Activated naive CD4-positive, alpha-beta T cell treated with anti-CD3 and anti-CD28 coated beads, Interleukin-2, amount 10 ng/mL, durations not matched to agents 7 days and 5 days (primary cell): Measurements from ENCODE around the gene PPY.
"Not testable (repeated sequence)": the region's sequence is repeated elsewhere in the genome, so short reads cannot be mapped to it uniquely, and the experiment has no call there.

ENCODE experiments used
- CTCF ChIA-PET: fragments of 350-600 bp; sonication (Branson Sonifier 250); formaldehyde crosslinking; loops from one replicate; lab custom pipeline; 2021; ENCODE audit warnings: antibody characterized with exemption; lab: Charles Lee
- DNase-seq: peaks from one replicate; pipeline ENCODE4 v3.0.0-alpha.2; 2020
- H3K27ac Mint-ChIP-seq: one replicate; pipeline ENCODE4 v1.8.0; 2021; ENCODE audit warnings: mild to moderate bottlenecking, moderate library complexity, mixed read lengths
- H3K27me3 Mint-ChIP-seq: one replicate; pipeline ENCODE4 v1.8.0; 2021; ENCODE audit warnings: mild to moderate bottlenecking, mixed read lengths
- H3K36me3 Mint-ChIP-seq: one replicate; pipeline ENCODE4 v1.8.0; 2021; ENCODE audit warnings: mixed read lengths
- H3K4me1 Mint-ChIP-seq: one replicate; pipeline ENCODE4 v1.8.0; 2021; ENCODE audit warnings: mixed read lengths
- H3K4me3 Mint-ChIP-seq: one replicate; pipeline ENCODE4 v1.8.0; 2021; ENCODE audit warnings: mild to moderate bottlenecking, moderate library complexity, mixed read lengths
- H3K9me3 Mint-ChIP-seq: one replicate; pipeline ENCODE4 v1.8.0; 2021; ENCODE audit warnings: mixed read lengths

Gene PPY

GRCh38 chr17:43952724-43953666 is 10.7 kb upstream of the PPY start:
- Mint-ChIP-seq H3K9me3 (no peaks in the 10 kb centered on the region), H3K4me3 (no peak overlapping the region), H3K36me3 (no peaks in the 10 kb centered on the region), H3K27ac (no peak overlapping the region), H3K27me3 (peaks cover 83% of the 10 kb centered on the region), H3K4me1 (peaks cover 5% of the 10 kb centered on the region)
- DNase-seq, result peak; percentile 31
- CTCF ChIA-PET, result no interaction called here

DNA sequence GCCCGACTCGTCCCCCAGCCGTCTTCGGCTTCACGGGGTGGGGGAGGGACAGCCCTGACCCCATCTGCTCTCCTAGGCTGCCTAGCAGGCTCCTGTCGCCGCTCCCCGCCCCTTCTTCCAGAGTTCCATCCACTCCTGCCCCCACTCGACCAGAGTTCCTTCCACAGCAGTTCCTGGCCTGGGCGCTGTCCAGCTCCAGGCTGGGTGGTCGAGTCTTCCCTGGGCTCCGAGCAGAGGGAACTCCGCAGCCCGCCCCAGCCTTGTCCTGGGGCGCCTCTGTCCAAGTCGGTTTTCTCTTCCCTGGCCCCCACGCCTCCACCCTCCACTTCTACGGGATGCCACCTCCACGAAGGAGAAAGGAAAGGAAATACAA is 10.1 kb upstream of the PPY start:
- peaks cover 85% of the 10 kb centered on the region for H3K27me3 Mint-ChIP-seq
- peak overlapping the region; percentile 37 for H3K27ac Mint-ChIP-seq
- H3K36me3 Mint-ChIP-seq, result no peaks in the 10 kb centered on the region
- peaks cover 9% of the 10 kb centered on the region for H3K4me1 Mint-ChIP-seq
- H3K9me3 Mint-ChIP-seq, result no peaks in the 10 kb centered on the region
- no peak for DNase-seq
- H3K4me3 Mint-ChIP-seq, result no peak overlapping the region
- CTCF ChIA-PET, result no interaction called here

DNA sequence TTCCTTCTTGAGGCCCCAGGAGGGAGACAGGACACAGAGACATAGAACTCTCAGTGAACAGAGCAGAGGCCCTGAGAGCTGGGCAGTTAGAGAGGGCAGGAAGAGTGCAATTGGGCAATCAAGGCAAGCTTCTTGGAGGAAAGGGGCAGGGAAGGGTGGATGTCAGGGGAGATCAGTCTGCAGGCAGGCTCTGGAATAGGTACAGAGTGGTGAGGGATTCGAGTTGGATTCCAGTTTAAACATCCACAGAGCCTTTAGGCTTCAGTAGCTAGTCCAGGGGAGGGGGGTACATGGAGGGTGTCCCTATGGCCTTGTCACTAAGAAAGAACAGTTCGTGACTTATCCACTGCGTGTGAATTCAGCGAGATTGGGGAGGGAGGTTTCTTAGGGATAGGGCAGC is 9.5 kb upstream of the PPY start:
- no peak for DNase-seq
- peaks cover 10% of the 10 kb centered on the region for H3K4me1 Mint-ChIP-seq
- no peaks in the 10 kb centered on the region for H3K9me3 Mint-ChIP-seq
- H3K4me3 Mint-ChIP-seq, result no peak overlapping the region
- CTCF ChIA-PET, result interaction anchor here (1.4 kb wide), 1 partner anchor 89 kb away, joined by 3 read pairs; no protein-coding TSS in a partner anchor
- no peaks in the 10 kb centered on the region for H3K36me3 Mint-ChIP-seq
- no peak overlapping the region for H3K27ac Mint-ChIP-seq
- H3K27me3 Mint-ChIP-seq, result peaks cover 90% of the 10 kb centered on the region

- peaks cover 80% of the 10 kb centered on the region for H3K27me3 Mint-ChIP-seq
- peaks cover 10% of the 10 kb centered on the region for H3K4me1 Mint-ChIP-seq
- H3K27ac Mint-ChIP-seq, result no peak overlapping the region
- DNase-seq, result no peak
- CTCF ChIA-PET, result interaction anchor here (1.4 kb wide), 1 partner anchor 91 kb away, joined by 3 read pairs; no protein-coding TSS in a partner anchor
- H3K36me3 Mint-ChIP-seq, result no peaks in the 10 kb centered on the region
- no peaks in the 10 kb centered on the region for H3K9me3 Mint-ChIP-seq
- H3K4me3 Mint-ChIP-seq, result no peak overlapping the region
These were observed 8.3 kb upstream of the PPY start for GRCh38 chr17:43950554-43950953.

DNA sequence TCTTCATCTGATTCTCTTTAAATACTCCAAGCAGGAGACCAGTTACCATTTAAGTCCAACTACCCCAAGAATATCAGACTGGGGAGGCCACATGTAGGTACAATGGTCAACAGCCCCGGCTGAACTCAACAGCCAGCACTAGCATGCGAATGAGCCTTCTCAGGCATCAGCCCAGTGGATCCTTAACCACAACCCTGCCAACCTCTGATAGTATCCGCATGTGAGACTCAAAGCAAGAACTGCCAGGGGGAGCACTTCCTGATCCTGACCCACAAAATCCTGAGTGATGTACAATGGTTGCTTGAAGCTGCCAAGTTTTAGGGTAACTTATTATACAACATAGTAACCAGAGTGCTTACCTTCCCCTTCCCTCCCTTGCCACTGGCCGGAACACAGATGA is 7.5 kb upstream of the PPY start:
- Mint-ChIP-seq H3K4me3 (no peak overlapping the region), H3K36me3 (no peaks in the 10 kb centered on the region), H3K9me3 (no peaks in the 10 kb centered on the region), H3K4me1 (peaks cover 10% of the 10 kb centered on the region), H3K27ac (no peak overlapping the region), H3K27me3 (peaks cover 73% of the 10 kb centered on the region)
- no peak for DNase-seq
- CTCF ChIA-PET, result no interaction called here

DNA sequence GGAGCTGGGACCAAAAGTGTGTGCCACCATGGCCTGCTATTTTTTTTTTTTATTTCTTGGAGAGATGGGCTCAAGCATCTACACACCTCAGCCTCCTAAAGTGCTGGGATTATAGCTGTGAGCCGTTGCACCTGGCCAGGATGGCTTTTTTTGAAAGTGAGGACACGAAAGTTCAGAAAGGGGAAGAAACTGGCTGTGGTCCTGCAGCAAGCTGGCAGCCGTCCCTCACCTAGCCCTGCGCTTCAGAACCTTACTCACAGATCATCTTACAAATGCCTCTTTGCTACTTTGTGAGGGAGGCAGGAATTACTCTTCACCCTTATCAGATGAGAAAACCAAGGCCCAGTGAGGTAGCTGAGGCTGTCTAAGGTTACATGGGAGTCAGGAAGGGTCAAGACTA is 4.5 kb upstream of the PPY start:
- CTCF ChIA-PET, result interaction anchor here (1.0 to 5.7 kb wide), 4 partner anchors 21 to 95 kb away, joined by 3 to 59 read pairs (median 30); no protein-coding TSS in a partner anchor
- H3K4me1 Mint-ChIP-seq, result peaks cover 7% of the 10 kb centered on the region
- peaks cover 52% of the 10 kb centered on the region for H3K27me3 Mint-ChIP-seq
- no peaks in the 10 kb centered on the region for H3K36me3 Mint-ChIP-seq
- no peak for DNase-seq
- H3K4me3 Mint-ChIP-seq, result no peak overlapping the region
- no peak overlapping the region for H3K27ac Mint-ChIP-seq
- no peaks in the 10 kb centered on the region for H3K9me3 Mint-ChIP-seq

DNA sequence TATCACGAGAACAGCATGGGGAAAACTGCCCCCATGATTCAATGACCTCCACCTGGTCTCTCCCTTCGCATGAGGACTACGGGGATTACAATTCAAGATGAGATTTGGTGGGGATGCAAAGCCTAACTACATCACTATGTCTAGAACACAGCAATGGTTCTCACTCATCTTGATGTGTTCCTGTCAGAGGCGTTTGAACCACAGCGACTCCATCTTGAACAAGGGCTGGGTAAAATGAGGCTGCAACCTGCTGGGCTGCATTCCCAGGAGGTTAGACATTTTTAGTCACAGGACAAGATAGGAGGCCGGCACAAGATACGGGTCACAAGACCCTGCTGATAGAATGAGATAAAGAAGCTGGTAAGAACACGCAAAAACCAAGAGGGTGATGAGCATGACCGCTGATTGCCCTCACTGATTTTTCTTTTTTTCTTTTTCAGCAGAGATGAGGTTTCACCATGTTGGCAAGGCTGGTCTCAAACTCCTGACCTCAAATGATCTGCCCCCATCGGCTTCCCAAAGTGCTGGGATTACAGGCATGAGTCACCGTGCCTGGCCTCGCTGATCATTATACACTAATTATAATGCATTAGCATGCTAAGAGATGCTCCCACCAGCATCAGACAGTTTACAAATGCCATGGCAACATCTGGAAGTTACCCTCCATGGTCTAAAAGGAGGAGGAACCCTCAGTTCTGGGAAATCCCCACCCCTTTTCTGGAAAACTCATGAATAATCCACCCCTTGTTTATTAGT is 3.0 kb upstream of the PPY start:
- no peaks in the 10 kb centered on the region for H3K9me3 Mint-ChIP-seq
- no peaks in the 10 kb centered on the region for H3K36me3 Mint-ChIP-seq
- DNase-seq, result no peak
- peaks cover 7% of the 10 kb centered on the region for H3K4me1 Mint-ChIP-seq
- CTCF ChIA-PET, result interaction anchor here (1.3 to 5.7 kb wide), 9 partner anchors 10 to 223 kb away, joined by 3 to 59 read pairs (median 12); no protein-coding TSS in a partner anchor
- H3K4me3 Mint-ChIP-seq, result no peak overlapping the region
- H3K27ac Mint-ChIP-seq, result no peak overlapping the region
- peaks cover 47% of the 10 kb centered on the region for H3K27me3 Mint-ChIP-seq

DNA sequence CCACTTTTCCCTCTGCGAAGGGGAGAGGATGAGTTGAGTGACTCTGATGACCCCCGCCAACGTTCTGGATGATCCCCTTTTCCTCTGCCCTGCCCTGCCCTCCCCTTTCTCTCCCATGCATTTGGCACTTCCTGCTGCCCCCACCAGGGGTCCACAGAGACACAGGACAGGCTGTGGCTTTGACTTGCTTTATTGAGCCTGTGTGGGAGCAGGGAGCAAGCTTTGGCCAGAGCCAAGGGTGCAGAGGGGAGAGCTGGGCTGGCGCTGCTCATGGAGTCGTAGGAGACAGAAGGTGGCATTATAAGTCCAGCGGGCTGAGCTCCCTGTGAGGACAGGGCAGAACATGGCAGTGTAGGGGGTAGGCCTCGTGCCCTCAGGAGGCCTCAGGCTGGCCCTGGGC is 1.6 kb downstream of the PPY start:
- Mint-ChIP-seq H3K27me3 (peaks cover 54% of the 10 kb centered on the region), H3K9me3 (no peaks in the 10 kb centered on the region), H3K27ac (peak overlapping the region; percentile 33), H3K4me1 (peaks cover 16% of the 10 kb centered on the region), H3K4me3 (no peak overlapping the region), H3K36me3 (no peaks in the 10 kb centered on the region)
- DNase-seq, result peak; percentile 44
- CTCF ChIA-PET, result interaction anchor here (1.2 kb wide), 1 partner anchor 100 kb away, joined by 4 read pairs; no protein-coding TSS in a partner anchor

GRCh38 chr17:43939886-43940285 is 2.4 kb downstream of the PPY start:
- Mint-ChIP-seq H3K4me3 (no peak overlapping the region), H3K9me3 (no peaks in the 10 kb centered on the region), H3K4me1 (peaks cover 16% of the 10 kb centered on the region), H3K27me3 (peaks cover 54% of the 10 kb centered on the region), H3K27ac (no peak overlapping the region), H3K36me3 (no peaks in the 10 kb centered on the region)
- CTCF ChIA-PET, result interaction anchor here (1.0 to 2.0 kb wide), 3 partner anchors 16 to 101 kb away, joined by 3 to 6 read pairs (median 4); no protein-coding TSS in a partner anchor
- DNase-seq, result no peak

- not testable (repeated sequence) for H3K4me3 Mint-ChIP-seq, DNase-seq, H3K9me3 Mint-ChIP-seq, H3K36me3 Mint-ChIP-seq, H3K27ac Mint-ChIP-seq
- Mint-ChIP-seq H3K4me1 (peaks cover 14% of the 10 kb centered on the region), H3K27me3 (peaks cover 54% of the 10 kb centered on the region)
- CTCF ChIA-PET, result interaction anchor here (1.0 to 2.0 kb wide), 2 partner anchors 15 to 61 kb away, joined by 3 to 6 read pairs; no protein-coding TSS in a partner anchor
These were observed 2.8 kb downstream of the PPY start for GRCh38 chr17:43939452-43939851.

DNA sequence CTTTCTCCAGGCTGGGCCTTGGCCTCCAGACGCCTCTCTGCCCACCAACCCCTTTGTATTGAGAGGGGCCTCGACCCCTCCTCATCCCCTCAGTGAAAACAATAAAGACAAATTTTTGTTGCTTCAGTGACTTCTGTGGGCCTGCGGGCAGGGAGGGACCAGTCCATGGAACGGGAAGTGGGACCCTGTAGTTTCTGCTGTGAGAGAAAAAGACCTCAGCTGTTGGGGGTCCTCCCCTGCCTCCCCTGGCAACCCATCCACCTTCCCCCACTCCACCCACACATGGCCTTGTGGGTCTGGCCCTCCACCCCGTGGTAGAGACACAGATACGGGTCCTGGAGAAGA is 3.5 kb downstream of the PPY start:
- DNase-seq, result no peak
- Mint-ChIP-seq H3K4me1 (peaks cover 14% of the 10 kb centered on the region), H3K27me3 (peaks cover 57% of the 10 kb centered on the region), H3K27ac (no peak overlapping the region), H3K36me3 (no peaks in the 10 kb centered on the region), H3K4me3 (no peak overlapping the region), H3K9me3 (no peaks in the 10 kb centered on the region)
- CTCF ChIA-PET, result interaction anchor here (1.2 to 2.0 kb wide), 2 partner anchors 29 to 60 kb away, joined by 5 to 6 read pairs; no protein-coding TSS in a partner anchor

- no peak overlapping the region for H3K27ac Mint-ChIP-seq
- peaks cover 53% of the 10 kb centered on the region for H3K27me3 Mint-ChIP-seq
- H3K4me3 Mint-ChIP-seq, result no peak overlapping the region
- CTCF ChIA-PET, result interaction anchor here (1.0 kb wide), 1 partner anchor 59 kb away, joined by 3 read pairs; no protein-coding TSS in a partner anchor
- DNase-seq, result no peak
- H3K36me3 Mint-ChIP-seq, result no peaks in the 10 kb centered on the region
- H3K4me1 Mint-ChIP-seq, result peaks cover 14% of the 10 kb centered on the region
- H3K9me3 Mint-ChIP-seq, result no peaks in the 10 kb centered on the region
These were observed 5.8 kb downstream of the PPY start for GRCh38 chr17:43936434-43936833.

- Mint-ChIP-seq H3K4me1 (peaks cover 14% of the 10 kb centered on the region), H3K9me3 (no peaks in the 10 kb centered on the region), H3K27me3 (peaks cover 51% of the 10 kb centered on the region)
These were observed 6.4 kb downstream of the PPY start for GRCh38 chr17:43935926-43936261.

More at GRCh38 chr17:43935926-43936261, 6.4 kb downstream of the PPY start:
- Mint-ChIP-seq H3K27ac (no peak overlapping the region), H3K4me3 (no peak overlapping the region), H3K36me3 (no peaks in the 10 kb centered on the region)
- CTCF ChIA-PET, result interaction anchor here (1.0 kb wide), 1 partner anchor 60 kb away, joined by 3 read pairs; no protein-coding TSS in a partner anchor
- DNase-seq, result no peak
